Sigmoid colon (tissue), 7 donors: Measurements from ENCODE around the gene ARCN1. TPM values are rescaled to one million over a fixed set of nuclear protein-coding genes. Genes with fewer than 3 reads are reported as not detected.
A peak's percentile ranks its signal among the peaks of the same experiment; 100 is the strongest.

ENCODE experiments used
- DNase-seq: peaks from one replicate; pipeline ENCODE4 v3.0.0-alpha.2; 2019
- H3K27ac ChIP-seq, 4 donors: fragments of 200-600 bp; sonication (generic); one replicate each; pipeline ENCODE4 v1.5.1; 2016 to 2019; ENCODE audit warnings: mild to moderate bottlenecking in 1 of 4
- H3K27me3 ChIP-seq, 3 donors: fragments of 200-600 bp; sonication (generic); one replicate each; pipeline ENCODE4 v1.5.1; 2019; ENCODE audit warnings: mild to moderate bottlenecking in 1 of 3
- H3K36me3 ChIP-seq, 4 donors: fragments of 200-600 bp; sonication (generic); one replicate each; pipeline ENCODE4 v1.5.1; 2016 to 2019
- H3K4me1 ChIP-seq, 4 donors: fragments of 200-600 bp; sonication (generic); one replicate each; pipeline ENCODE4 v1.5.1; 2017 to 2019
- H3K4me3 ChIP-seq, 4 donors: fragments of 200-600 bp; sonication (generic); one replicate each; pipeline ENCODE4 v1.5.1; 2017 to 2019; ENCODE audit warnings: mild to moderate bottlenecking in 2 of 4, moderate library complexity in 1 of 4
- H3K9me3 ChIP-seq, 4 donors: fragments of 200-600 bp in 3 of 4; sonication (generic) in 3 of 4; one replicate each; pipeline versions ENCODE4 v1.5.1 to v1.6.1; 2013 to 2019
- CTCF ChIP-seq, 4 experiments: fragments of 450-650 bp in 3 of 4; fragments of 200-600 bp in 1 of 4; IDR thresholded peaks; one replicate each; pipeline ENCODE4 v1.5.1; 2016 to 2019; ENCODE audit warnings: antibody characterized with exemption in 4 of 4, mild to moderate bottlenecking in 3 of 4, moderate library complexity in 2 of 4
- EP300 ChIP-seq, 4 donors: sonication (generic); formaldehyde crosslinking; IDR thresholded peaks; one replicate each; pipeline ENCODE4 v1.6.1; 2017; ENCODE audit warnings: antibody characterized with exemption in 4 of 4
- POLR2A ChIP-seq, 2 donors: fragments of 450-650 bp; IDR thresholded peaks; one replicate each; pipeline ENCODE4 v1.6.1; 2016; ENCODE audit warnings: antibody characterized with exemption in 2 of 2, mild to moderate bottlenecking in 2 of 2, moderate library complexity in 2 of 2
- POLR2AphosphoS5 ChIP-seq, 4 donors: sonication (generic); formaldehyde crosslinking; IDR thresholded peaks; one replicate each; pipeline ENCODE4 v1.6.1; 2017; ENCODE audit warnings: antibody characterized with exemption in 4 of 4
- WGBS, 2 donors: extraction: QIAGEN DNeasy Blood & Tissue Kit; methylation state at CpG; one replicate each; pipeline ENCODE4 v1.1.7; 2013; 5-methylcytosine and 5-hydroxymethylcytosine counted together
- intact Hi-C: fragments of 100-400 bp; cut with DNase I; formaldehyde crosslinking; loops from one replicate; pipeline ENCODE4 v1.15.1; 2023
- polyA plus RNA-seq, 3 donors: library from polyadenylated mRNA; stranded (reverse); fragments of 200-250 nt; gene quantifications; one replicate each; pipeline ENCODE4 v1.2.3, GENCODE V29; 2013
- total RNA-seq, 4 donors: library from RNA; depleted of rRNA; stranded (reverse); fragments of >200 nt; gene quantifications; one replicate each; pipeline ENCODE4 v1.1.0, GENCODE V29; 2016
- donor health status: healthy with polysubstance abuse.
- donor health status: Bipolar disorder and iron deficiency.
- donor health status: healthy.

The ARCN1 gene
- total and polyA plus RNA-seq, 7 donors: 74.9 to 105 (median 87.8) TPM

- DNase-seq: no peak
Measured at GRCh38 chr11:118627566-118627965, 55.4 kb downstream of the ARCN1 start.

GRCh38 chr11:118628031-118628430, 55.8 kb downstream of the ARCN1 start:
- TF ChIP-seq POLR2A (IDR thresholded peaks at IDR 0.05) (no peak), EP300 (IDR thresholded peaks at IDR 0.05) (no peak), POLR2AphosphoS5 (IDR thresholded peaks at IDR 0.05) (no peak), CTCF (IDR thresholded peaks at IDR 0.05) (no peak)
- Histone ChIP-seq H3K4me3 (no peak overlapping the region), H3K27ac (peak overlapping the region in 1 of 4 donors; percentile 33), H3K27me3 (no peaks in the 10 kb centered on the region), H3K4me1 (peaks cover 0 to 56% (median 33%) of the 10 kb centered on the region in 4 donors), H3K9me3 (no peaks in the 10 kb centered on the region), H3K36me3 (peaks cover 6 to 83% (median 46%) of the 10 kb centered on the region in 4 donors)
- intact Hi-C loops: no loop called here
- WGBS, 2 donors: 95 to 96% methylated on average over 20 of the region's 20 CpGs
- DNase-seq: no peak

More at GRCh38 chr11:118627566-118627965, 55.4 kb downstream of the ARCN1 start:
- Histone ChIP-seq H3K4me1 (peaks cover 0 to 56% (median 35%) of the 10 kb centered on the region in 4 donors), H3K9me3 (no peaks in the 10 kb centered on the region), H3K36me3 (peaks cover 6 to 78% (median 46%) of the 10 kb centered on the region in 4 donors), H3K27me3 (no peaks in the 10 kb centered on the region), H3K4me3 (no peak overlapping the region), H3K27ac (peak overlapping the region in 1 of 4 donors; percentile 33)
- WGBS, 2 donors: 94 to 95% methylated on average over 10 of the region's 10 CpGs
- intact Hi-C loops: no loop called here
- TF ChIP-seq POLR2A (IDR thresholded peaks at IDR 0.05): no peak
- no peak for TF ChIP-seq EP300 (IDR thresholded peaks at IDR 0.05)
- TF ChIP-seq POLR2AphosphoS5 (IDR thresholded peaks at IDR 0.05): no peak
- TF ChIP-seq CTCF (IDR thresholded peaks at IDR 0.05): no peak

GRCh38 chr11:118628432-118628831, 56.2 kb downstream of the ARCN1 start:
- DNase-seq: no peak
- no peak for TF ChIP-seq POLR2AphosphoS5 (IDR thresholded peaks at IDR 0.05)
- no peak for TF ChIP-seq CTCF (IDR thresholded peaks at IDR 0.05)
- TF ChIP-seq EP300 (IDR thresholded peaks at IDR 0.05): no peak
- no peak for TF ChIP-seq POLR2A (IDR thresholded peaks at IDR 0.05)
- peak overlapping the region in 1 of 4 donors; percentile 33 for H3K27ac ChIP-seq
- WGBS, 2 donors: 91 to 94% methylated on average over 13 of the region's 13 CpGs
- H3K4me1 ChIP-seq: peaks cover 0 to 56% (median 33%) of the 10 kb centered on the region in 4 donors
- H3K36me3 ChIP-seq: peaks cover 6 to 84% (median 46%) of the 10 kb centered on the region in 4 donors
- H3K9me3 ChIP-seq: no peaks in the 10 kb centered on the region
- no peaks in the 10 kb centered on the region for H3K27me3 ChIP-seq
- intact Hi-C loops: no loop called here
- no peak overlapping the region for H3K4me3 ChIP-seq

GRCh38 chr11:118628861-118629549, 56.8 kb downstream of the ARCN1 start:
- Histone ChIP-seq H3K4me3 (no peak overlapping the region), H3K36me3 (peaks cover 6 to 84% (median 46%) of the 10 kb centered on the region in 4 donors), H3K9me3 (no peaks in the 10 kb centered on the region), H3K27me3 (no peaks in the 10 kb centered on the region), H3K4me1 (peaks cover 0 to 56% (median 37%) of the 10 kb centered on the region in 4 donors), H3K27ac (no peak overlapping the region)
- WGBS, 2 donors: 31 to 67% methylated on average over 5 of the region's 5 CpGs
- intact Hi-C loops: no loop called here
- DNase-seq: no peak
- TF ChIP-seq EP300 (IDR thresholded peaks at IDR 0.05): no peak
- no peak for TF ChIP-seq POLR2A (IDR thresholded peaks at IDR 0.05)
- TF ChIP-seq CTCF (IDR thresholded peaks at IDR 0.05): no peak
- peak in 1 of 4 donors; percentile 10 for TF ChIP-seq POLR2AphosphoS5 (IDR thresholded peaks at IDR 0.05)
